WERI-Rb-1 (cell line): ENCODE data around the gene KRT16.

Source experiments
- DNase-seq: peaks from one replicate; pipeline ENCODE4 v3.0.0-alpha.2; 2020
- H3K27ac ChIP-seq: fragments of 250-450 bp; sonication (Bioruptor Pico); 2 replicates; pipeline ENCODE4 v1.5.1; 2020; ENCODE audit warnings: mild to moderate bottlenecking, moderate library complexity
- H3K27me3 ChIP-seq: fragments of 250-450 bp; sonication (Bioruptor Pico); 2 replicates; pipeline ENCODE4 v1.5.1; 2021; ENCODE audit warnings: mild to moderate bottlenecking, low read depth, moderate library complexity; ENCODE audit not compliant: insufficient read depth, severe bottlenecking
- H3K36me3 ChIP-seq: fragments of 250-450 bp; sonication (Bioruptor Pico); 2 replicates; pipeline ENCODE4 v1.5.1; 2020; ENCODE audit warnings: mild to moderate bottlenecking, moderate library complexity
- H3K4me3 ChIP-seq: 2 replicates; pipeline ENCODE4 v1.5.1; 2011; ENCODE audit warnings: low read depth, mild to moderate bottlenecking, control low read depth, low read length
- H3K9me3 ChIP-seq: fragments of 250-450 bp; sonication (Bioruptor Pico); 2 replicates; pipeline ENCODE4 v1.5.1; 2021; ENCODE audit warnings: mild to moderate bottlenecking, moderate library complexity; ENCODE audit not compliant: severe bottlenecking
- CTCF ChIP-seq: IDR thresholded peaks from 2 replicates; pipeline ENCODE4 v1.5.1; 2011; ENCODE audit warnings: low read depth, mild to moderate bottlenecking, control low read depth, inconsistent platforms, low read length

KRT16 gene

GRCh38 chr17:41600318-41600717, 12.2 kb downstream of the KRT16 start:
- DNase-seq: no peak
- no peak for TF ChIP-seq CTCF
- Histone ChIP-seq H3K27me3 (no peaks in the 10 kb centered on the region), H3K9me3 (no peaks in the 10 kb centered on the region), H3K4me3 (no peak overlapping the region), H3K27ac (no peak overlapping the region), H3K36me3 (no peaks in the 10 kb centered on the region)

- H3K27ac ChIP-seq: no peak overlapping the region
- H3K27me3 ChIP-seq: no peaks in the 10 kb centered on the region
- no peak for DNase-seq
- no peak for TF ChIP-seq CTCF
- no peaks in the 10 kb centered on the region for H3K9me3 ChIP-seq
- H3K36me3 ChIP-seq: no peaks in the 10 kb centered on the region
- no peak overlapping the region for H3K4me3 ChIP-seq
Observed at GRCh38 chr17:41599680-41600079, 12.9 kb downstream of the KRT16 start.

GRCh38 chr17:41595585-41595984, 17.0 kb downstream of the KRT16 start:
- Histone ChIP-seq H3K9me3 (no peaks in the 10 kb centered on the region), H3K4me3 (no peak overlapping the region), H3K27me3 (no peaks in the 10 kb centered on the region), H3K36me3 (no peaks in the 10 kb centered on the region), H3K27ac (no peak overlapping the region)
- no peak for TF ChIP-seq CTCF
- no peak for DNase-seq

GRCh38 chr17:41594363-41594915, 18.1 kb downstream of the KRT16 start:
- no peaks in the 10 kb centered on the region for H3K36me3 ChIP-seq
- DNase-seq: no peak
- no peak for TF ChIP-seq CTCF
- no peaks in the 10 kb centered on the region for H3K27me3 ChIP-seq
- H3K4me3 ChIP-seq: no peak overlapping the region
- H3K9me3 ChIP-seq: no peaks in the 10 kb centered on the region
- H3K27ac ChIP-seq: no peak overlapping the region

GRCh38 chr17:41593306-41593981, 19.1 kb downstream of the KRT16 start:
- Histone ChIP-seq H3K27ac (peak overlapping the region; percentile 48), H3K9me3 (no peaks in the 10 kb centered on the region), H3K27me3 (no peaks in the 10 kb centered on the region), H3K36me3 (no peaks in the 10 kb centered on the region), H3K4me3 (no peak overlapping the region)
- TF ChIP-seq CTCF: no peak
- peak; percentile 77 for DNase-seq
